H1 (cell line): ENCODE data around the gene RFC3.

Experiments
- ATF3 ChIP-seq: IDR thresholded peaks from 2 replicates; pipeline ENCODE4 v1.6.1; 2011; ENCODE audit warnings: low read depth, mild to moderate bottlenecking, low read length; ENCODE audit not compliant: insufficient read depth
- CHD2 ChIP-seq: IDR thresholded peaks from 2 replicates; pipeline ENCODE4 v1.6.1; 2012; ENCODE audit warnings: low read length, improper control_type of control experiment
- CTCF ChIP-seq, 3 experiments: IDR thresholded peaks; 1 replicate in 2 of 3; 2 replicates in 1 of 3; pipeline versions ENCODE4 v1.5.1 to v1.6.1; 2011; ENCODE audit warnings: low read length in 3 of 3, mild to moderate bottlenecking in 3 of 3, inconsistent platforms in 2 of 3, low read depth in 1 of 3, moderate library complexity in 1 of 3; ENCODE audit not compliant: insufficient read depth in 1 of 3; ENCODE audit errors: control extremely low read depth in 1 of 3
- EP300 ChIP-seq, 2 experiments: IDR thresholded peaks; 1 replicate in 1 of 2; 2 replicates in 1 of 2; pipeline ENCODE4 v1.6.1; 2011 to 2012; ENCODE audit warnings: low read depth in 2 of 2, low read length in 2 of 2, mild to moderate bottlenecking in 2 of 2, borderline replicate concordance in 1 of 2, inconsistent platforms in 1 of 2, moderate library complexity in 1 of 2
- GTF2F1 ChIP-seq: IDR thresholded peaks from 2 replicates; pipeline ENCODE4 v1.6.1; 2012; ENCODE audit warnings: low read depth, low read length, improper control_type of control experiment, borderline replicate concordance
- MAX ChIP-seq: IDR thresholded peaks from 2 replicates; pipeline ENCODE4 v1.6.1; 2012; ENCODE audit warnings: inconsistent platforms
- POLR2A ChIP-seq, 2 experiments: IDR thresholded peaks; 1 replicate in 1 of 2; 2 replicates in 1 of 2; pipeline ENCODE4 v1.6.1; 2011; ENCODE audit warnings: low read depth in 2 of 2, low read length in 2 of 2, mild to moderate bottlenecking in 2 of 2; ENCODE audit errors: control extremely low read depth in 1 of 2
- POLR2AphosphoS5 ChIP-seq: IDR thresholded peaks from 2 replicates; pipeline ENCODE4 v1.6.1; 2011; ENCODE audit warnings: low read depth, low read length
- SP2 ChIP-seq: IDR thresholded peaks from 2 replicates; pipeline ENCODE4 v1.6.1; 2012; ENCODE audit warnings: mild to moderate bottlenecking, low read length, inconsistent platforms
- TAF1 ChIP-seq: IDR thresholded peaks from 2 replicates; pipeline ENCODE4 v1.6.1; 2011; ENCODE audit warnings: mild to moderate bottlenecking, low read depth, low read length
- YY1 ChIP-seq: IDR thresholded peaks from 2 replicates; pipeline ENCODE4 v1.6.1; 2011; ENCODE audit warnings: low read depth, mild to moderate bottlenecking, low read length

- TF ChIP-seq CTCF (IDR thresholded peaks at IDR 0.05; ENCODE audit: control extremely low read depth in 1 of 3, insufficient read depth in 1 of 3, low read depth in 1 of 3, low read length in 3 of 3) (no peak), CHD2 (no peak), POLR2A (IDR thresholded peaks at IDR 0.05; ENCODE audit: control extremely low read depth in 1 of 2, low read depth in 2 of 2, low read length in 2 of 2) (no peak), YY1 (no peak), SP2 (no peak), EP300 (IDR thresholded peaks at IDR 0.05; ENCODE audit: borderline replicate concordance in 1 of 2, low read depth in 2 of 2, low read length in 2 of 2) (no peak), ATF3 (no peak), GTF2F1 (no peak), MAX (no peak), TAF1 (no peak), POLR2AphosphoS5 (no peak)
Measured at GRCh38 chr13:33860526-33860925, 42.6 kb downstream of the RFC3 start.
